T47D (cell line): ENCODE measurements around the gene SLC17A2.

Experiments
- DNase-seq, 2 experiments: peaks; one replicate each; pipeline versions ENCODE4 v3.0.0 to v3.0.0-alpha.2; 2011 to 2012; ENCODE audit warnings: low read depth in 1 of 2, low spot score in 1 of 2
- JUND ChIP-seq: IDR thresholded peaks from 2 replicates; pipeline ENCODE4 v1.6.1; 2012; ENCODE audit warnings: low read depth
- in situ Hi-C: cut with HindIII; loops from 2 replicates; pipeline ENCODE4 v1.10.0; 2016; ENCODE audit warnings: low sequenced_read_pairs, low pct_unique_long_range_greater_than_20kb

SLC17A2 gene

GRCh38 chr6:25927756-25928216 is 2.7 kb downstream of the SLC17A2 start:
- in situ Hi-C loops, result no loop called here
- DNase-seq, result no peak
- TF ChIP-seq JUND, result no peak

DNA sequence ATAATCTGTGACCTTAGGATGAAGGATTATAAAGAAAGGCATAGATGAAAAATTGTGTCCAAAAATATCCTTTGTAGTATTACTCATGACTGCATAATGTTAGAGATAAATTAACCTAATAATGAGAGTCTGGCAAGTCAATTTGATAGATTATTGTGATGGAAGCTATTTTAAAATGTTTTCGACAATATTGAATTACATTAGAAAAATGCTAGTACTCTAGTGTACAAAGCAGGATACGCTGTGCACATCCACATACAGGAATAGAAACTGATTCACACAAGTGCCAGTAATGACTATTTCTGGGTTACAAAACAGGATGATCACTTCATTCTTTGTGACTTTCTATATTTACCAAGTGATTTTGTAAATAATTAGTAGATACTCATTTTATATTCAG is 3.3 kb downstream of the SLC17A2 start:
- in situ Hi-C loops, result no loop called here
- no peak for DNase-seq
- TF ChIP-seq JUND, result no peak

DNA sequence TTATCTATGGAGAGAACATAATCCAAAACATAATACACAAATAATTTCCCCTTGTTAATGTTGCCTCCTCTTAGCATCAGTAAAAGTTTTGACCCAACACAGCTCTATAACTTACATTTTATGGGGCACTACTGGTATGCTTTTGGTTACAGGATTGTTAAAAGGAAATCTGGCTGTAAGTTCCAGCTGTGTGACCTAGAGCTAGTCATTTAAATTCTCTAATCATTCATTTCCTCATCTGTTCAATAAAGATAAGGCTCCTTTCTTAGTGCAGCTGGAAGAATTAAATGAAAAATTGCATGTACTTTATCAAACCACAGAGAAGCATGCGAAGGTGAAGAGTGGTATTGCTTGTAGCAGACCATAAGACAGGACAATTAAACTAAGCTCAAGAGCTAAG is 4.6 kb downstream of the SLC17A2 start:
- DNase-seq, result no peak
- in situ Hi-C loops, result no loop called here
- no peak for TF ChIP-seq JUND

- no peak for DNase-seq
- no peak for TF ChIP-seq JUND
- in situ Hi-C loops, result no loop called here
Observed at GRCh38 chr6:25922301-25922700, 8.2 kb downstream of the SLC17A2 start.

- no peak for DNase-seq
- no peak for TF ChIP-seq JUND
- in situ Hi-C loops, result no loop called here
Observed at GRCh38 chr6:25921525-25922203, 8.8 kb downstream of the SLC17A2 start.

GRCh38 chr6:25919657-25920056 is 10.8 kb downstream of the SLC17A2 start:
- DNase-seq, result no peak
- TF ChIP-seq JUND, result no peak
- in situ Hi-C loops, result no loop called here

- no peak for TF ChIP-seq JUND
- in situ Hi-C loops, result no loop called here
- no peak for DNase-seq
Observed at GRCh38 chr6:25918083-25918683, 12.3 kb downstream of the SLC17A2 start.

GRCh38 chr6:25916789-25917490 is 13.6 kb downstream of the SLC17A2 start:
- in situ Hi-C loops, result no loop called here
- no peak for TF ChIP-seq JUND
- no peak for DNase-seq

DNA sequence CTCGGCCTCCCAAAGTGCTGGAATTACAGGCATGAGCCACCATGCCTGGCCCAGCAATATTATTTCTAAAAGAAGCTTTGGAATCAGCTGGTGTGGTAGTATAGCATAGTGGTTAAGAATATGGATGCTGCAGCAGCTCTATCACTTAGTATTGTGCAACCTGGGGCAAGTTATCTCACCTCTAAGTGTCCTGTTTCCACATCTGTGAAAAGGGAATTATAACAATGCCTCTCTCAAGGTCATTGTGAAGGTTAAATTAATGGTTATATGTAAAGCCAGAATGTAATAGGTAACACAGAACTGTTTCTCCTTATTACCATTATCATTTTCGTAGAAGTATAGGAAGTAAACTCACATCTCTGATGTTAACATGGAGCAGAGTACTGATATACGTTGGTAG is 14.2 kb downstream of the SLC17A2 start:
- in situ Hi-C loops, result no loop called here
- DNase-seq, result no peak
- no peak for TF ChIP-seq JUND

- in situ Hi-C loops, result no loop called here
- TF ChIP-seq JUND, result no peak
Observed at GRCh38 chr6:25913741-25914140, 16.8 kb downstream of the SLC17A2 start.

GRCh38 chr6:25911351-25911750 is 19.1 kb downstream of the SLC17A2 start:
- no peak for DNase-seq
- in situ Hi-C loops, result no loop called here
- TF ChIP-seq JUND, result no peak

More at GRCh38 chr6:25913741-25914140, 16.8 kb downstream of the SLC17A2 start:
- no peak for DNase-seq

DNA sequence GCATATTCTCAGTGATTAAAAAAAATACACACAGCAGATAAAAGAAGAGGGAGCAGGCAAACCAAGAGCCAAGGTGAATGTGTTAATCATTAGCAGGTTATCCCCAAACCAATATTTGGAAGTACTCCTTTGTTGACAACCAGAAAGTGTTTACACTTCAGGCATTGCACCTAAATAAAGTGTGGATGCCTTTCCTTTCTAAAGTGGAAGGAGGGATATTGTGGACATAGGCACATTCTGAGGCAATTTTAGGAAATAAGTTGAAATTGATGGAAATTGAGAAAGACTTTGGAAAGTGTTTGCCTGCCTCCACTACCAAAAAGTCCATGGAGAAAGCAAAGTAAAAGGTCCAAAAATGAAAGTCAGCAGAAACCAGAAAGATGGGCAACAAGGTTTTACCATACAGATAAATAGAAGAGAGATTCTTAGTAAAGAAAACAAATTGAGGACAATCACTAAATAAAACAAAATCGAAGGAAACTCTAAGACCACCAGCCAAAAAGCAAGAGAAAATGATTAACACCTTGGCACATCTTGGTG is 22.9 kb downstream of the SLC17A2 start:
- no peak for DNase-seq
- TF ChIP-seq JUND, result no peak
- in situ Hi-C loops, result no loop called here
